ENCODE measurements around the gene ALDH1B1. TPM values are rescaled to one million over a fixed set of nuclear protein-coding genes. Genes with fewer than 3 reads are reported as not detected.

ALDH1B1 gene
- total and polyA plus RNA-seq, 2 donors (not counting 1 experiment from before 2014, with no cell fraction given) = 16.2 to 17.4 TPM

DNA sequence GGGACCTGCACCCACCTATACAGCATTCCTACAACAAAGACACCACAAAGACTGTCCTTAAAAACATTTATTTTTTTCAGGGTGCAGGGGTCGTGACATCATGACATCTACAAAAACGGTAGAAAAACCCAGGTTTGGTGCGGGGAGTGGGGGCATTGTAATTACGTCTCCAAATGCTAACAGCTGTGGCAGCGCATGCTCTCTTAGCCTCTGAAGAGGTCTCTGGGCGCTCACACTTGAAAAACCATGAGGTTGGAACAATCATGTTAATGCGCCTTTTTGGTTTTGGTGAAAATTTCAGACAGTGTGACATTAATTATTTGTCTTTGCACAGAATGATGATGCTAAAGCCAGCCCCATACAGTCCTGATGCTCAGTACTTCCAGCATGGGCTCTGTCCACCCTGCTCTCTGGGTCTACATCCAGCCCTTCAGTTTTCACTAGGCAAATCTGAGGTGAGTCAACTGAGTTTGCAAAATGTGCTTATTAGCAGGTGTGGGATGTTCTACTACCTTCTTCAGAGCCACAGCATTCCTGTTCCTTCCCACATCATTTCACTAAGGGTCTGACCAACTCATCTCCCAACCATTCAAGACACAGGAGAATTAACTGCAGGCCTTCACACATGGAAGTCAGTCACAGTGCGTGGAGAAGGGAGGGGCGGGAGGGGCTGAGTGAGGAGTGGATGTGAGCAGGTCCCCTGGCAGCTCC lies 14.1 kb downstream of the ALDH1B1 start:
- H3K4me1 ChIP-seq (ENCODE audit: control insufficient read depth, extremely low read depth, insufficient read depth, low read length) = no peaks in the 10 kb centered on the region
- H3K27ac ChIP-seq (ENCODE audit: insufficient read depth, low read length) = no peak overlapping the region
- no peaks in the 10 kb centered on the region for H4K20me1 ChIP-seq (ENCODE audit: control insufficient read depth, extremely low read depth, insufficient read depth, low read length)
- H3K79me2 ChIP-seq (ENCODE audit: control insufficient read depth, insufficient read depth, low read length) = no peaks in the 10 kb centered on the region
- H3K4me2 ChIP-seq (ENCODE audit: extremely low read depth, insufficient read depth, low read length) = no peak overlapping the region
- H3K36me3 ChIP-seq (ENCODE audit: control insufficient read depth, insufficient read depth, low read length) = no peaks in the 10 kb centered on the region
- H2AFZ ChIP-seq (ENCODE audit: low read length) = no peak overlapping the region
- no peak overlapping the region for H3K9ac ChIP-seq (ENCODE audit: insufficient read depth, low read length)
- peaks cover 8% of the 10 kb centered on the region for H3K27me3 ChIP-seq (ENCODE audit: control insufficient read depth, insufficient read depth, low read length)
- no peaks in the 10 kb centered on the region for H3K9me3 ChIP-seq (ENCODE audit: control insufficient read depth, insufficient read depth, low read depth, low read length)
- no peak overlapping the region for H3K4me3 ChIP-seq (replicated peaks in 1 of 4; ENCODE audit: control extremely low read depth in 1 of 4, insufficient read depth in 1 of 4, low read depth in 3 of 4, low read length in 4 of 4)
- TF ChIP-seq, protein P1, sequence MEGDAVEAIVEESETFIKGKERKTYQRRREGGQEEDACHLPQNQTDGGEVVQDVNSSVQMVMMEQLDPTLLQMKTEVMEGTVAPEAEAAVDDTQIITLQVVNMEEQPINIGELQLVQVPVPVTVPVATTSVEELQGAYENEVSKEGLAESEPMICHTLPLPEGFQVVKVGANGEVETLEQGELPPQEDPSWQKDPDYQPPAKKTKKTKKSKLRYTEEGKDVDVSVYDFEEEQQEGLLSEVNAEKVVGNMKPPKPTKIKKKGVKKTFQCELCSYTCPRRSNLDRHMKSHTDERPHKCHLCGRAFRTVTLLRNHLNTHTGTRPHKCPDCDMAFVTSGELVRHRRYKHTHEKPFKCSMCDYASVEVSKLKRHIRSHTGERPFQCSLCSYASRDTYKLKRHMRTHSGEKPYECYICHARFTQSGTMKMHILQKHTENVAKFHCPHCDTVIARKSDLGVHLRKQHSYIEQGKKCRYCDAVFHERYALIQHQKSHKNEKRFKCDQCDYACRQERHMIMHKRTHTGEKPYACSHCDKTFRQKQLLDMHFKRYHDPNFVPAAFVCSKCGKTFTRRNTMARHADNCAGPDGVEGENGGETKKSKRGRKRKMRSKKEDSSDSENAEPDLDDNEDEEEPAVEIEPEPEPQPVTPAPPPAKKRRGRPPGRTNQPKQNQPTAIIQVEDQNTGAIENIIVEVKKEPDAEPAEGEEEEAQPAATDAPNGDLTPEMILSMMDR (conservative IDR thresholded peaks at IDR 0.05 in 1 of 2, IDR thresholded peaks at IDR 0.05 in 1 of 2; ENCODE audit: low read depth in 1 of 2, low read length in 2 of 2) = no peak
- TF ChIP-seq EZH2 (IDR thresholded peaks at IDR 0.05; ENCODE audit: low read length, missing control alignments) = no peak
- DNase-seq (ENCODE audit: low read depth in 2 of 2) = no peak

DNA sequence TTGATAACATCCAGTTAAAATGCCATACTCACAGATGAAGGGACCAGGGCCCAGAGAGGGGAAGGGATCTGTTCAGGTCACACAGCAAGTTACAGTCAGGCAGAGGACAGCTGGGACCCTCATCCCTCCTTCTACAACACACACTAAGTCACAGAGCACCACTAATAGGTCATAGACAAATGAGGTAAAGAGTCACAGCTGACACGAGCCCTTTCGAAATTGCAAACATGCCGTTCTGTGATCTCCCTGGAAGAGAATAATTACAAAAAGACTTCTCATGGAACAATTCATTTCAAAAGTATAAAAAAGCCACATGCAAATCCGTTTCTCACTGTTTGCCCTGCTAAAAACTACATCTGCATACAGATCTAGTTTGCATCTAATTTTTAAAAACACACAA lies 16.2 kb downstream of the ALDH1B1 start:
- Histone ChIP-seq H3K27ac (ENCODE audit: insufficient read depth, low read length) (no peak overlapping the region), H4K20me1 (ENCODE audit: control insufficient read depth, extremely low read depth, insufficient read depth, low read length) (no peaks in the 10 kb centered on the region), H3K4me1 (ENCODE audit: control insufficient read depth, extremely low read depth, insufficient read depth, low read length) (no peaks in the 10 kb centered on the region), H3K9me3 (ENCODE audit: control insufficient read depth, insufficient read depth, low read depth, low read length) (no peaks in the 10 kb centered on the region), H3K9ac (ENCODE audit: insufficient read depth, low read length) (no peak overlapping the region), H3K4me3 (replicated peaks in 1 of 4; ENCODE audit: control extremely low read depth in 1 of 4, insufficient read depth in 1 of 4, low read depth in 3 of 4, low read length in 4 of 4) (no peak overlapping the region), H3K79me2 (ENCODE audit: control insufficient read depth, insufficient read depth, low read length) (no peaks in the 10 kb centered on the region), H3K4me2 (ENCODE audit: extremely low read depth, insufficient read depth, low read length) (no peak overlapping the region), H3K36me3 (ENCODE audit: control insufficient read depth, insufficient read depth, low read length) (no peaks in the 10 kb centered on the region), H3K27me3 (ENCODE audit: control insufficient read depth, insufficient read depth, low read length) (peaks cover 13% of the 10 kb centered on the region), H2AFZ (ENCODE audit: low read length) (no peak overlapping the region)
- DNase-seq (ENCODE audit: low read depth in 2 of 2) = no peak
- TF ChIP-seq, protein P1 (conservative IDR thresholded peaks at IDR 0.05 in 1 of 2, IDR thresholded peaks at IDR 0.05 in 1 of 2; ENCODE audit: low read depth in 1 of 2, low read length in 2 of 2) = no peak
- no peak for TF ChIP-seq EZH2 (IDR thresholded peaks at IDR 0.05; ENCODE audit: low read length, missing control alignments)

DNA sequence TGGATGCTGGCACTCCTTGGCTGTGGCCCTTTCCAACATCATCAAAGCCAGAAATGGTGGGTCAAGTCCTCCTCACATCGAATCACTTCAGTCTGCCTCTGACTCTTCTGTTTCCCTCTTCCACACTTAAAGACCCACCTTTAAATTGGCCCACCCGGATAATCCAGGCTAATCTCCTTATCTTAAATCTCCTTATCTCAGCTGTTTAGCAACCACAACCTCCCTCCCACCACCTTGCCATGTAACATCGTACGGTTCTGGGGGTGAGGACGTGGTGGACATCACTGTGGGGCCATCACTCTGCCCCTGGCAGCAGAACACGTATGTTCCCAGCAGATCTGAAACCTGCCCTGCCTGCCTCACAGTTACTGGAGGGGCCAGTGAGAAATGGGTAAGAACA lies 20.2 kb downstream of the ALDH1B1 start:
- Histone ChIP-seq H3K79me2 (ENCODE audit: control insufficient read depth, insufficient read depth, low read length) (no peaks in the 10 kb centered on the region), H3K4me2 (ENCODE audit: extremely low read depth, insufficient read depth, low read length) (no peak overlapping the region), H3K36me3 (ENCODE audit: control insufficient read depth, insufficient read depth, low read length) (no peaks in the 10 kb centered on the region), H3K27me3 (ENCODE audit: control insufficient read depth, insufficient read depth, low read length) (peaks cover 20% of the 10 kb centered on the region), H3K4me1 (ENCODE audit: control insufficient read depth, extremely low read depth, insufficient read depth, low read length) (no peaks in the 10 kb centered on the region), H3K9me3 (ENCODE audit: control insufficient read depth, insufficient read depth, low read depth, low read length) (no peaks in the 10 kb centered on the region), H4K20me1 (ENCODE audit: control insufficient read depth, extremely low read depth, insufficient read depth, low read length) (no peaks in the 10 kb centered on the region), H3K4me3 (replicated peaks in 1 of 4; ENCODE audit: control extremely low read depth in 1 of 4, insufficient read depth in 1 of 4, low read depth in 3 of 4, low read length in 4 of 4) (no peak overlapping the region), H3K9ac (ENCODE audit: insufficient read depth, low read length) (no peak overlapping the region), H2AFZ (ENCODE audit: low read length) (no peak overlapping the region), H3K27ac (ENCODE audit: insufficient read depth, low read length) (no peak overlapping the region)
- no peak for DNase-seq (ENCODE audit: low read depth in 2 of 2)
- TF ChIP-seq, protein P1 (conservative IDR thresholded peaks at IDR 0.05 in 1 of 2, IDR thresholded peaks at IDR 0.05 in 1 of 2; ENCODE audit: low read depth in 1 of 2, low read length in 2 of 2) = no peak
- no peak for TF ChIP-seq EZH2 (IDR thresholded peaks at IDR 0.05; ENCODE audit: low read length, missing control alignments)

All from fibroblast of lung (primary cell).